T-helper 2 cell treated with Interferon-gamma antibody and Interleukin-4, amounts not matched to agents 5 μg/mL and 100 μg/mL, for 36 hours (primary cell): Measurements from ENCODE around the gene ILKAP.

Source experiments
- DNase-seq: peaks from one replicate; pipeline ENCODE4 v3.0.0; 2021; ENCODE audit warnings: low spot score
- H3K27ac Mint-ChIP-seq: one replicate; pipeline ENCODE4 v1.8.0; 2021; ENCODE audit warnings: mild to moderate bottlenecking, mixed read lengths
- H3K27me3 Mint-ChIP-seq: one replicate; pipeline ENCODE4 v1.8.0; 2021; ENCODE audit warnings: low read depth, mixed read lengths
- H3K36me3 Mint-ChIP-seq: one replicate; pipeline ENCODE4 v1.8.0; 2021; ENCODE audit warnings: low read depth, mixed read lengths
- H3K4me1 Mint-ChIP-seq: one replicate; pipeline ENCODE4 v1.8.0; 2021; ENCODE audit warnings: low read depth, mixed read lengths
- H3K4me3 Mint-ChIP-seq: one replicate; pipeline ENCODE4 v1.8.0; 2022; ENCODE audit warnings: mild to moderate bottlenecking, moderate library complexity, mixed read lengths
- H3K9me3 Mint-ChIP-seq: one replicate; pipeline ENCODE4 v1.8.0; 2021; ENCODE audit warnings: mixed read lengths

Gene ILKAP

DNA sequence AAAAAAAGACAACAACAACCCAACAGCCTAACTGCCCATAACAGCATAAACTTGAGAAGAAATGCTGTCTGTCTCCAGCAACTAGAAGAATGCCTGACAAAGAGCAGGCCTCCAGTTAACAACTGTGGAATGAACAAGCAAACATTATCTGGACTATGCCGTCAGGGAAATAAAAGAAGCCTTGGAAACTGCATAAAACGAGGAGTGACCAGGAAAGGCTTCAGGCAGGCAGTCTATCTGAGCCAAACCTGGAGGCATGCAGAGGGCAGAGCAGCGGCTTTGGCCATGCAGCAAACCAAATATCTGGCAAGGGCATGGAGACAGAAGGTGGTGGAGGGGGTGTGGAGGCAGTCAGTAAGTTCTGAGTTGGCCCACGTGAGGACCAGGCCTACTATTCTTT lies 25.2 kb upstream of the ILKAP start:
- Mint-ChIP-seq H3K27me3 (peaks cover 36% of the 10 kb centered on the region), H3K27ac (no peak overlapping the region), H3K36me3 (peaks cover 2% of the 10 kb centered on the region), H3K4me1 (peaks cover 9% of the 10 kb centered on the region), H3K9me3 (peaks cover 10% of the 10 kb centered on the region), H3K4me3 (no peak overlapping the region)
- DNase-seq: no peak

DNA sequence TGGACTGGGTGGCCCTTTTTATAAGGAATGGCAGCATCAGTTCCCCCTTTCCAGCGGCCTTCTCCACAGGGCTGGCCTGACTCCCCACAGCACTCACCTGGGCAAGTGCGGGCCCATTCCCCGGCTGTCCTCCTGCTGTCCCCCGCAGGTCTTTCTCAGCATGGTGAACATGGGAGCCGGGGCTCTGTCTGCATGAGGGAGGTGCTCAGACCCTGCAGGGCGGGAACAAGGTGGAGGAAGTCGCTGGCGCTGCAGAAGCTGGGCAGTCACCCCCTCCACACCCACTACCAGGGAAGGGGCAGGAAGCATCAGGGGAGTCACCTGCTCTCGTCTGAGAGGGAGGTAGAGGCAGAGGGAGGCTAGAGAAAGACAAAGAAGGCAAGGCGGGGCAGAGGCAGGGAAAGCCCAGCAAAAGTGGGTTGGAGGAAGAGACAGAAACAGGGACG lies 24.1 kb upstream of the ILKAP start:
- H3K36me3 Mint-ChIP-seq: no peaks in the 10 kb centered on the region

DNA sequence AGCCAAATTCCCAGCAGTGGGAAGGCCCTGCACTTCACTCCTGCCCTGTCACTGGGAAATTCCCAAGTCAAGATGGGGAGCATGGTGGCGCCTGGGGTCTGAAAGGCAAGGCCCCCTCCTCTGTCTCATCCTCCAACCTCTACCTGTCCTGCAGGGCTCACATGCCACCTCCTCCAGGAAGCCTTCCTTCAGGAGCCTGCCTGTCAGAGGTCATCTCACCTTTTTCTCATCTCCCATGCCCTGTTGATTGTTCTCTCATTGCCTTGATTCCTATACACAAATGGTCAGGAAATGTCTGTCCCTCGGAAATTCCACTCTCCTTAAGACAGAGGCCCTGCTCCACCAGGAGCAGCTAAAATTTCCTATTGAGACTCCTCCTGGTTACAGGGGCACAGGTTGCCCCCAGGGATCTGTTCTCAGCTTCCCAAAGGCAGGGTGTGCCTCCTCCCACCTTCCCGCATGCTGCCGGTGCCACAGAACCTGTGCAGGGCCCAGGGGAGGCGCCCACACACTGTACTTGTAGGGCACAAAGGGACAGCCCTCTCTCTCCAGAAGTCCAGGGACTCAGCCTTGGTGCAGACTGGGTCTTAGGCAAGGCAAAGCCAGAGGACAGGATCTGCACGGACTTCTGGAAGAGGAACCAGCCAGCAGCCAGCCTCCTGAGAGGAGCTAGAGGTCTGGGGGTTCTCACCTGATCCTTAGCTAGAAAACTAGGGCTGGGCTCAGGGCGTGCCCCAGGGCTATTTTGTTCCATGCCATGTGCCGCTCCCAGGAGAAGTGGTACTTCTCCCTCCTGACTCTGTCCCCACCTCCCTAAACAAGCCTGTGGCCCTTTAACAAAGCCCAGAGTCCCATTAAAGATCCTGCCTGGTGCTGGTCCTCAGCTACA lies 23.4 kb upstream of the ILKAP start:
- Mint-ChIP-seq H3K9me3 (peaks cover 5% of the 10 kb centered on the region), H3K27ac (no peak overlapping the region), H3K36me3 (no peaks in the 10 kb centered on the region), H3K27me3 (peaks cover 21% of the 10 kb centered on the region), H3K4me1 (peaks cover 9% of the 10 kb centered on the region), H3K4me3 (no peak overlapping the region)
- no peak for DNase-seq

More for the DNA sequence above, 24.1 kb upstream of the ILKAP start:
- no peak for DNase-seq
- Mint-ChIP-seq H3K9me3 (peaks cover 5% of the 10 kb centered on the region), H3K4me1 (peaks cover 9% of the 10 kb centered on the region), H3K27ac (no peak overlapping the region), H3K27me3 (peaks cover 27% of the 10 kb centered on the region), H3K4me3 (no peak overlapping the region)

DNA sequence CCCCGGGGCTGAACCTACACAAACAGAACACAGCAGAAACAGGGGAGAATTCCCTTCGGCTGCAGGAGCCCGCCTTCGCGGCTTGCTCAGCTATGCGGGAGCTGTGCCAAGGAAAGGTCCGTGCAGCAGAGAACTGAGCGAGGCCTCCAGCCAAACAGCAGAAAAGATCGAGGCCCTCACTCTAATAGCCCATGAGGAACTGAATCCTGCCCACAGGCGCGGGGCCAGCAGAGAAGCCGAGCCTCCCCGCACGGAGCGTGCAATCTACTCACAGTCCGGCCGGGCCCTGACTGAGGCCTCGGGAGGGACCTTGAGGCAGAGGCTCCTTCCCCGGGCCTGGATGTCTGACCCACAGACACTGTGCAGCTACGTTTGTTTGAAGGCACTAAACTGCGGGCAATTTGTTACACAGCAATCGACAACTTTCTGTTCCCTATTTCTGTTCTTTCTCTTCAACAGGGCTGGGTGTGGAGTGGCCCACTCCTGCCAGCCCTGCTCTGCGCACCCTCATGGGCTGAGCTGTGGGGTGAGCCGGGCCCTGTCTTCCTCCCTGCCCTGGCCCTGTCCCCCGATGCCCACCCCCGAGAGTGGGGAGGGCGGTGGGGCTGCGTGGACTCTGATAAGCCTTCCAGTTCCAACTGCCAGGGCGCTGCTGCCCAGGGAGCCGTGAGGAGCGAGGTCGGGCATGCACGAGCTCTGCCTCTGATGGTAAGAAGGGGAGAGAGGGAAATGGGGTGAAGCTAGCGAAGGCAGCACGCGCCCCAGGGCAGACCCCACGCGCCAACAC lies 22.6 kb upstream of the ILKAP start:
- peaks cover 5% of the 10 kb centered on the region for H3K4me1 Mint-ChIP-seq
- DNase-seq: no peak
- no peaks in the 10 kb centered on the region for H3K36me3 Mint-ChIP-seq
- H3K4me3 Mint-ChIP-seq: no peak overlapping the region
- no peak overlapping the region for H3K27ac Mint-ChIP-seq
- H3K9me3 Mint-ChIP-seq: no peaks in the 10 kb centered on the region
- peaks cover 15% of the 10 kb centered on the region for H3K27me3 Mint-ChIP-seq

GRCh38 chr2:238225121-238225520 lies 21.6 kb upstream of the ILKAP start:
- H3K36me3 Mint-ChIP-seq: no peaks in the 10 kb centered on the region
- no peak overlapping the region for H3K27ac Mint-ChIP-seq
- no peaks in the 10 kb centered on the region for H3K9me3 Mint-ChIP-seq
- DNase-seq: no peak
- no peak overlapping the region for H3K4me3 Mint-ChIP-seq
- no peaks in the 10 kb centered on the region for H3K4me1 Mint-ChIP-seq
- H3K27me3 Mint-ChIP-seq: peaks cover 8% of the 10 kb centered on the region

DNA sequence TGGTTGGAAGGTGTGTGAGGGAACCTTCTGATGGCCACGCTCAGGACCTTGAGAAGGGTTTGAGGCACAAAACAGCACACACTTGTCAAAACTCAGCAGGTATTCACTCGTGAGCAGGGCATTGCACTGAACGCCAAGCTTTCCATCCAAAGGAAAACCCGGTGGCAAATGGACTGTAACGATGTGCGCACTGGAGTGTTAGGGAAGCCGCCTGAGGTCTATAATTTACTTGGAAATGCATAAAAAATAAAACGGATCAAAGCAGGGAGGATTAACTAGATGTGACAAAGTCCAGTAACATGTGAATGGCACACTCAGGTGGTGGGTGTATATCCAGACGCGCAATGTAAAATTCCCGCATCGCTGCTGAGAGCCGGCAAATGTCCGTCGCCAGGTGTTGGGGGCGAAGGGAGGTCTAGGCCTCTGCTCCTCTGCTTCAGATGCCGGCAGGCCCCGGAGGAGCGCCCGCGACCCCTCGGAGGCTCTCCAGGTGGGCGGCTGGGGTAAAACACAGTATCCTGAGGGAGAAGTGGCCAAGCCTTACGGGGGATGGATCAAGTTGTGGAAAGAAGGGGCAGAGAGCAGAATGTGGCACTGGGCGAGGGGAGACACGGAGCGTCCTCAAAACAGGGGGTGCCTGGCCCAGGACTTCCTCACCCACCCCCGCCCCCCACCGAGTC lies 21.0 kb upstream of the ILKAP start:
- Mint-ChIP-seq H3K27ac (no peak overlapping the region), H3K9me3 (no peaks in the 10 kb centered on the region), H3K36me3 (no peaks in the 10 kb centered on the region), H3K4me3 (no peak overlapping the region), H3K27me3 (peaks cover 6% of the 10 kb centered on the region), H3K4me1 (no peaks in the 10 kb centered on the region)
- DNase-seq: no peak

DNA sequence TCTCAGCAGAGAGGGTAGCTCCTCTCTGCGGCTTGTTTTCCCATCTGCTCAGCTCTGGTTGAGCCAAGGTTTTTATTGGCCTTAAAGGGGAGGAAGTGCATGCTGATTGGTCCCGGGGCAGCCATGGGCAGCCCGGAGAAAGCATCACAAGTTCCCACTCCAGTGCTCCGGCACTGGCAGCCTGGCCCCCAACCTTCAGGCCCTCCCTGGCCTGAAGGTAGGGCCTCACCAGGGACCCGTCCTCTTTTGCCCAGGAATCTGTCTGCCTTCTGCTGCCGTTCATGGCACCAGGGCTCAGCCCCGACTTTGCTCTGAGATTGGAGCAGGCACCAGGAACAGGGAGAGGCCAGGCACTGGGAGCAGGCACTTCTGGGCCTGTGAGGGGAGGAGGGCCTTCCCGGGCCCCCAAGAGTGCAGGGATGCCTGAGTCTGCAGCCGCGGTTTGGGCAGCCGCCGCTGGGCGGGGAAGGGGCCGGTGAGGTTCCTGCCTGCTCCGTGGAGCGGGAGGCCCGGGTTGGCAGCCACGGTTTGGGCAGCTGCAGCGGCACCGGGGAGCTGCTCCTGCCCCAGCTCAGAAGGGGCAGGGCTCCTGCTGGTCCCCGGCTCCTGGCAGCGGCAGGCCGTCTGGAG lies 17.5 kb upstream of the ILKAP start:
- Mint-ChIP-seq H3K27me3 (peaks cover 2% of the 10 kb centered on the region), H3K9me3 (no peaks in the 10 kb centered on the region), H3K4me1 (no peaks in the 10 kb centered on the region), H3K4me3 (no peak overlapping the region), H3K27ac (no peak overlapping the region), H3K36me3 (no peaks in the 10 kb centered on the region)
- no peak for DNase-seq

- H3K9me3 Mint-ChIP-seq: no peaks in the 10 kb centered on the region
- no peaks in the 10 kb centered on the region for H3K36me3 Mint-ChIP-seq
- no peaks in the 10 kb centered on the region for H3K4me1 Mint-ChIP-seq
- H3K4me3 Mint-ChIP-seq: no peak overlapping the region
- no peak overlapping the region for H3K27ac Mint-ChIP-seq
- peaks cover 3% of the 10 kb centered on the region for H3K27me3 Mint-ChIP-seq
- DNase-seq: no peak
These were observed 16.9 kb upstream of the ILKAP start for GRCh38 chr2:238220274-238220891.

- H3K4me3 Mint-ChIP-seq: no peak overlapping the region
- peaks cover 28% of the 10 kb centered on the region for H3K27me3 Mint-ChIP-seq
- H3K36me3 Mint-ChIP-seq: no peaks in the 10 kb centered on the region
- no peak for DNase-seq
- no peaks in the 10 kb centered on the region for H3K4me1 Mint-ChIP-seq
- H3K27ac Mint-ChIP-seq: no peak overlapping the region
- no peaks in the 10 kb centered on the region for H3K9me3 Mint-ChIP-seq
These were observed 13.2 kb upstream of the ILKAP start for GRCh38 chr2:238216651-238217184.

- DNase-seq: no peak
- no peaks in the 10 kb centered on the region for H3K9me3 Mint-ChIP-seq
- peaks cover 3% of the 10 kb centered on the region for H3K36me3 Mint-ChIP-seq
- peaks cover 12% of the 10 kb centered on the region for H3K4me1 Mint-ChIP-seq
- H3K27me3 Mint-ChIP-seq: peaks cover 4% of the 10 kb centered on the region
- H3K27ac Mint-ChIP-seq: no peak overlapping the region
- H3K4me3 Mint-ChIP-seq: no peak overlapping the region
These were observed 3.5 kb upstream of the ILKAP start for GRCh38 chr2:238207006-238207405.

DNA sequence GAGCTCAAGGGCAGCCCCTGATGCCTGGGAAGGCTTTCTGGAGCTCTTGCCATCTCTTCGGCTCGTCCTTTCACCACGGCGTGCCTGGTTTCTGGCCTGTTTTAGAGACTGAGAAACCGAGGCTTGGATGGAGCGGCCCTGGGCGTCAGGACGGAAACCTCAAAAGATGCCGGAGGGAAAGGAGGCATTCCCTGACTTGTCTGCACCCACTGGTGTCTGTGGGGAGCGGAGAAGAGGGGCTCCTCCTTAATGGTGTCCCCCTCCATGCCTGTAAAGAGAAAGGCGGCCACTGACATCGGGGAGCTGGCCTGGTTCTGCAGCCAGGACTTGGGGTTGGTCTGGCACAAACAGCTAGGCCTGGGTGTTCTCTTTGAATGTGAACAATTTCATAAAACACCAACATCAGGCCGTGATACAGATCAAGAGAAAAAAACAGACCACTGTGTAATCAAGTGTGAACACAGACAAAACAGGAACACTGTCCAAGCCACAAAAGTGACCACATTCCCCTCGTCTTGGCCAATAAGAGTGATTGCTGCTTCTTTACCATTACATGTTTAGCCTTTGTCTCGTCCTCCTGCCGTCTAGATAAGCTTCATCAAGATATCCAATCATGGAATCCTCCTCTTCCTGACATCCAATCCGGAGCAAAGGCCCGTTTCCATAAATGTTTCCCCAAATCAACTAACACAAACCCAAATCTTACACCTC lies 633 bp upstream of the ILKAP start:
- Mint-ChIP-seq H3K4me3 (peak overlapping the region; percentile 81), H3K36me3 (peaks cover 15% of the 10 kb centered on the region), H3K9me3 (no peaks in the 10 kb centered on the region), H3K4me1 (peaks cover 32% of the 10 kb centered on the region), H3K27ac (peak overlapping the region; percentile 88), H3K27me3 (no peaks in the 10 kb centered on the region)
- no peak for DNase-seq

DNA sequence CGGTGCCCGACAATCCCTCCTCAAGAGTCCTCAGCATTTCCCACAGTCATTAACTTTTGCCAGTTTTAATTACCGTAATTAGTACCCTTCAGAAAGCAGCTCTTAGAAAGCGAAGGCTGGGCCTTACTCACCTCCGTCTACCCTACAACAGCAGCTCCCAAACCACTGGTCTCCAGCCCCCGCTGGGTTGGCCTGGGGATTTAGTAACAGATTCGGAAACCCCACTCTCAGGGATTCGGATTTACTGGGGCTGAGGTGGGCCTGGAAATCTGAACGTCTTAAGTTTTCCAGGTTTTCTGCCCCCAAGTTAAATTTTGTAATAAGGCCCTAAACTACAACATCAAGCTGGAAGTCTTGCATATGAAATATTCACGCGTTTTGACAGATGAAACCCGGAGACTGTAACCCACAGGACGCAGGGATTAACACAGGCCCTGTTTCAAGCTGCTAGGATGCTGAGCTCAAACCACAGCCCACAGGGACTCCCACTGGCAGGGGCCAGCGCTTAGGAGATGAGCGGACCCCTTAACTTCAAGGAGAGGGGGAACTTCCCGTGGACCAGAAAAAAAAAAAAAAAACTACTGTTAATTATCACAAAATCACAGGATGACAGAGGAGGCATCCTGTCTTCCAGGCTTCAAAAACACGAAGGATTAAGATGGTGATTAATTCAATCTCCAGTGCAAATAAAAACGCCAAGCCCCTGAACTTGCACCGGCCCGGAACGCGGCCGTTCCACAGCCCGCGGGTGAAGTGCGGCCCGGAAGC lies 985 bp downstream of the ILKAP start:
- H3K4me3 Mint-ChIP-seq: peak overlapping the region; percentile 86
- H3K4me1 Mint-ChIP-seq: peaks cover 33% of the 10 kb centered on the region
- DNase-seq: no peak
- peaks cover 17% of the 10 kb centered on the region for H3K36me3 Mint-ChIP-seq
- no peaks in the 10 kb centered on the region for H3K9me3 Mint-ChIP-seq
- peak overlapping the region; percentile 80 for H3K27ac Mint-ChIP-seq
- no peaks in the 10 kb centered on the region for H3K27me3 Mint-ChIP-seq
